Gastrocnemius medialis (tissue), 4 donors: ENCODE measurements around the gene FOXM1.

Experiments
- CTCF ChIP-seq, 5 experiments: fragments of 450-650 bp in 3 of 5; fragments of 200-600 bp in 2 of 5; sonication (generic) in 2 of 5; IDR thresholded peaks in 4 of 5; conservative IDR thresholded peaks in 1 of 5; 1 replicate in 4 of 5; 2 replicates in 1 of 5; pipeline ENCODE4 v1.5.1; 2016 to 2019; ENCODE audit warnings: antibody characterized with exemption in 5 of 5, mild to moderate bottlenecking in 3 of 5, moderate library complexity in 3 of 5
- POLR2A ChIP-seq, 2 donors: fragments of 450-650 bp; IDR thresholded peaks; one replicate each; pipeline ENCODE4 v1.6.1; 2017; ENCODE audit warnings: antibody characterized with exemption in 2 of 2, mild to moderate bottlenecking in 2 of 2, moderate library complexity in 2 of 2

- no peak for TF ChIP-seq CTCF (IDR thresholded peaks at IDR 0.05 in 4 of 5, conservative IDR thresholded peaks at IDR 0.05 in 1 of 5)
- no peak for TF ChIP-seq POLR2A (IDR thresholded peaks at IDR 0.05)
Measured at GRCh38 chr12:2829275-2829674, 47.7 kb downstream of the FOXM1 start.
